Fibroblast of the aortic adventitia (primary cell): ENCODE measurements around the gene HEXIM1. TPM values are rescaled to one million over a fixed set of nuclear protein-coding genes. Genes with fewer than 3 reads are reported as not detected.

Experiments used
- DNase-seq: peaks from one replicate; pipeline ENCODE4 v3.0.0-alpha.2; 2010; ENCODE audit warnings: low read depth
- H3K4me3 ChIP-seq: 2 replicates; pipeline ENCODE4 v1.5.1; 2011; ENCODE audit warnings: low read depth, mild to moderate bottlenecking, control low read depth, low read length, moderate library complexity
- total RNA-seq: library from RNA; depleted of rRNA; stranded (reverse); fragments of >200 nt; gene quantifications from 2 replicates; pipeline ENCODE4 v1.2.3, GENCODE V29; 2012; ENCODE audit warnings: low replicate concordance
- TF ChIP-seq, protein P1 (sequence below): IDR thresholded peaks from 2 replicates; pipeline ENCODE4 v1.5.1; 2011; ENCODE audit warnings: mild to moderate bottlenecking, low read length, control low read depth, inconsistent platforms; ENCODE audit not compliant: insufficient read depth

The HEXIM1 gene
- total RNA-seq, 1 donor, result 10.0 TPM

DNA sequence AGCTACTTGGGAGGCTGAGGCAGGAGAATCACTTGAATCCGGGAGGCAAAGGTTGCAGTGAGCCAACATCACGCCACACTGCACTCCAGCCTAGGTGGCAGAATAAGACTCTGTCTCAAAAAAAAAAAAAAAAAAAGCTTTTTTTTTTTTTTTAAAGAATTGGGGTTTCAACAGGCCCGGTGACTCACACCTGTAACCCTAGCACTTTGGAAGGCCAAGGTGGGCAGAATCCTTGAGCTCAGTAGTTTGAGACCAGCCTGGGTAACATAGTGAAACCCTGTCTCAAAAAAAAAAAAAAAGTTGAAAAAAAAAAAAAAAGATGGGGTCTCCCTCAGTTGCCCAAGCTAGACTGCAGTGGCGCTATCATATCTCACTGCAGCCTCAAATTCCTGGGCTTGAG, 6.8 kb downstream of the HEXIM1 start:
- TF ChIP-seq, protein P1, sequence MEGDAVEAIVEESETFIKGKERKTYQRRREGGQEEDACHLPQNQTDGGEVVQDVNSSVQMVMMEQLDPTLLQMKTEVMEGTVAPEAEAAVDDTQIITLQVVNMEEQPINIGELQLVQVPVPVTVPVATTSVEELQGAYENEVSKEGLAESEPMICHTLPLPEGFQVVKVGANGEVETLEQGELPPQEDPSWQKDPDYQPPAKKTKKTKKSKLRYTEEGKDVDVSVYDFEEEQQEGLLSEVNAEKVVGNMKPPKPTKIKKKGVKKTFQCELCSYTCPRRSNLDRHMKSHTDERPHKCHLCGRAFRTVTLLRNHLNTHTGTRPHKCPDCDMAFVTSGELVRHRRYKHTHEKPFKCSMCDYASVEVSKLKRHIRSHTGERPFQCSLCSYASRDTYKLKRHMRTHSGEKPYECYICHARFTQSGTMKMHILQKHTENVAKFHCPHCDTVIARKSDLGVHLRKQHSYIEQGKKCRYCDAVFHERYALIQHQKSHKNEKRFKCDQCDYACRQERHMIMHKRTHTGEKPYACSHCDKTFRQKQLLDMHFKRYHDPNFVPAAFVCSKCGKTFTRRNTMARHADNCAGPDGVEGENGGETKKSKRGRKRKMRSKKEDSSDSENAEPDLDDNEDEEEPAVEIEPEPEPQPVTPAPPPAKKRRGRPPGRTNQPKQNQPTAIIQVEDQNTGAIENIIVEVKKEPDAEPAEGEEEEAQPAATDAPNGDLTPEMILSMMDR, result no peak
- DNase-seq, result no peak
- no peak overlapping the region for H3K4me3 ChIP-seq

DNA sequence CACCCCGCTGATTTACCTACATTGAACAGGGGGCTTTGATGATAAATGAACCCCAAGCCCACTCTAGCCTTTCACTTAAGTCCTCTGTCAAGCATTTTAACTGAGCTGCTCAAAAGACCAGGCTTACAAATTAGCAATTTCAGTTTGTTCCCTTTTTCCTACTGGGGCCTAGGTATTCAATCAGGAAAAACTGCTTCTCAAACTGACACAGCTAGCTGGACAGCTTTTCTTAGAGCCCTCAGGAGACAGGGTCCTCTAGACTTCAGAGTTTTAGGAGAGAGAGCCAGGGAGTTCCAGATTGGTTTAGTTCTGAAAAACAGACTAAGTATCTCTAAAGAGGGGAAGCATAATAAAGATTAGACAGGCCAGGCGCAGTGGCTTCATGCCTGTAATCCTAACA, 7.2 kb downstream of the HEXIM1 start:
- no peak for DNase-seq
- H3K4me3 ChIP-seq, result no peak overlapping the region
- TF ChIP-seq, protein P1, result no peak

- H3K4me3 ChIP-seq, result no peak overlapping the region
- no peak for DNase-seq
- TF ChIP-seq, protein P1, result no peak
Measured at GRCh38 chr17:45156242-45156641, 8.0 kb downstream of the HEXIM1 start.

GRCh38 chr17:45160447-45161287, 12.4 kb downstream of the HEXIM1 start:
- DNase-seq, result peak; percentile 59
- peak overlapping the region; percentile 94 for H3K4me3 ChIP-seq
- TF ChIP-seq, protein P1, result peak; percentile 22

DNA sequence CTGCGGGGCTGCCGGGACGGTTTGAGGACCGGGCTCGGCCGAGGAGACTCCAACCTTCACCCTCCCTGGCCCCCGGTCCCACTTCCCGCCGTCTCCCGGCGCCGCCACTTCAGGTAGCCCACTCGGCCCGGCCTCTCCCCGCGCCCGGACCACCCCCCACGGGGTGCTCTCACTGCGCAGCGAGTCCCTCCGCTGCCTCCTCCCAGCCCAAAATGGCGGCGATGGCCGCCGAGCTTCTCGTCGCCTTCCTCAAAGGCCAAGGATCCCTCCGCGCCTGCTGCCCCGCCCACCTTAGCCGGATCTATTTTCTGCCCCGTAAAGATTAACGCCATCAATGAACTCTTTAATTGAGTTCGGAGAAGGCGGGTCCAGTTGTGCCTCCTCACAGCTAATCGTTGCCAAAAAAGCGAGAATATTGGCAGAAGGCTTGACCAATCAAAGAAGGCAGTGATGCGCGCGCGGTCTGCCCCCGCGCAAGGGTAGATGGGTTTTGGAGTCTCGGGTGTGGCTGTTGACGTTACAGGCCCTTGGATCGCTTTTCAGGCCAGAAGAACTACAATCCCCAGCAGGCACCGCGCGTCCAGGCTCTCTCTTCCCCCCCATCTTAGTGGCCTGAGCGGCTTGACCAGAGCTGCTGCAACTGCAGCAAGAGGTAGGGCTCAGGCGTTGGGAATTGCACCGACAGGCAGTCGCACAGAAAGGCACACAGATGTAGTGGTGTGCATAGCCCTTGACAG, 13.2 kb downstream of the HEXIM1 start, which contains the start of gene HEXIM2:
Gene HEXIM2, plus strand, starts transcription at position 588 of the 737 bp plus-strand sequence. CDS start 919 bp downstream, outside the sequence.
- peak; percentile 100 for DNase-seq
- TF ChIP-seq, protein P1, result no peak
- H3K4me3 ChIP-seq, result peak within 1 kb of the TSS; percentile 94

GRCh38 chr17:45162025-45162687, 13.9 kb downstream of the HEXIM1 start:
- no peak for DNase-seq

More at GRCh38 chr17:45162025-45162687, 13.9 kb downstream of the HEXIM1 start:
- TF ChIP-seq, protein P1, result no peak
- peak overlapping the region; percentile 58 for H3K4me3 ChIP-seq
